GM21381 (cell line): ENCODE data around the gene GBGT1.
"Not testable (repeated sequence)": the region's sequence is repeated elsewhere in the genome, so short reads cannot be mapped to it uniquely, and the experiment has no call there.

Source experiments
- ATAC-seq: cut with Tn5 transposase; IDR thresholded peaks from one replicate; pipeline ENCODE4 v1.9.1; 2021; ENCODE audit warnings: mild to moderate bottlenecking, moderate library complexity; ENCODE audit not compliant: unreplicated experiment

Gene GBGT1

GRCh38 chr9:133163504-133164172 lies at the start of gene GBGT1:
Gene GBGT1 (minus strand): TSS chr9:133163914. CDS start chr9:133162412, 1,502 bp downstream.
- peak; percentile 58 for ATAC-seq

GRCh38 chr9:133210609-133211008 lies 46.9 kb upstream of the GBGT1 start:
- no peak for ATAC-seq

GRCh38 chr9:133210202-133210532 lies 46.5 kb upstream of the GBGT1 start:
- ATAC-seq, result no peak

- ATAC-seq, result not testable (repeated sequence)
Observed at GRCh38 chr9:133209327-133210201, 45.9 kb upstream of the GBGT1 start.

GRCh38 chr9:133208880-133209300 lies 45.2 kb upstream of the GBGT1 start, which contains the start of gene OBP2B:
Gene OBP2B (minus strand): TSS chr9:133209250. CDS start chr9:133209199, 51 bp downstream.
- ATAC-seq, result not testable (repeated sequence)

GRCh38 chr9:133208171-133208879 lies 44.6 kb upstream of the GBGT1 start:
- ATAC-seq, result not testable (repeated sequence)

- no peak for ATAC-seq
Observed at GRCh38 chr9:133207540-133208170, 43.9 kb upstream of the GBGT1 start.

GRCh38 chr9:133207021-133207531 lies 43.4 kb upstream of the GBGT1 start:
- ATAC-seq, result no peak

- no peak for ATAC-seq
Observed at GRCh38 chr9:133205996-133206931, 42.5 kb upstream of the GBGT1 start.

- ATAC-seq, result not testable (repeated sequence)
Observed at GRCh38 chr9:133205481-133205887, 41.8 kb upstream of the GBGT1 start.

- no peak for ATAC-seq
Observed at GRCh38 chr9:133204993-133205336, 41.3 kb upstream of the GBGT1 start.

GRCh38 chr9:133204335-133204992 lies 40.8 kb upstream of the GBGT1 start:
- ATAC-seq, result no peak

- no peak for ATAC-seq
Observed at GRCh38 chr9:133203506-133204075, 39.9 kb upstream of the GBGT1 start.

- no peak for ATAC-seq
Observed at GRCh38 chr9:133202688-133203453, 39.2 kb upstream of the GBGT1 start.

GRCh38 chr9:133202145-133202513 lies 38.4 kb upstream of the GBGT1 start:
- ATAC-seq, result no peak

- ATAC-seq, result no peak
Observed at GRCh38 chr9:133201424-133202144, 37.9 kb upstream of the GBGT1 start.

- no peak for ATAC-seq
Observed at GRCh38 chr9:133200631-133201030, 36.9 kb upstream of the GBGT1 start.
